Activated gamma-delta T cell (primary cell): Measurements from ENCODE around the gene POC1A.

Experiments
- DNase-seq: peaks from one replicate; lab custom pipeline; 2025; lab: John Stamatoyannopoulos, UW

POC1A gene

GRCh38 chr3:52085681-52086282 is 68.4 kb downstream of the POC1A start:
- DNase-seq, result no peak

- no peak for DNase-seq
Observed at GRCh38 chr3:52084954-52085680, 69.1 kb downstream of the POC1A start.

GRCh38 chr3:52084216-52084945 is 69.8 kb downstream of the POC1A start:
- DNase-seq, result no peak

GRCh38 chr3:52083556-52084087 is 70.6 kb downstream of the POC1A start:
- DNase-seq, result no peak

GRCh38 chr3:52082951-52083350 is 71.3 kb downstream of the POC1A start:
- no peak for DNase-seq

- DNase-seq, result no peak
Observed at GRCh38 chr3:52080830-52081719, 73.1 kb downstream of the POC1A start.

- DNase-seq, result no peak
Observed at GRCh38 chr3:52079958-52080357, 74.3 kb downstream of the POC1A start.

- no peak for DNase-seq
Observed at GRCh38 chr3:52078781-52079560, 75.3 kb downstream of the POC1A start.

- no peak for DNase-seq
Observed at GRCh38 chr3:52077925-52078324, 76.3 kb downstream of the POC1A start.

- DNase-seq, result no peak
Observed at GRCh38 chr3:52076896-52077780, 77.1 kb downstream of the POC1A start.

- no peak for DNase-seq
Observed at GRCh38 chr3:52073490-52073889, 80.7 kb downstream of the POC1A start.

GRCh38 chr3:52072471-52072870 is 81.8 kb downstream of the POC1A start:
- DNase-seq, result no peak

GRCh38 chr3:52072020-52072419 is 82.2 kb downstream of the POC1A start:
- no peak for DNase-seq

GRCh38 chr3:52070724-52071621 is 83.2 kb downstream of the POC1A start:
- DNase-seq, result no peak

- no peak for DNase-seq
Observed at GRCh38 chr3:52069855-52070254, 84.4 kb downstream of the POC1A start.

- no peak for DNase-seq
Observed at GRCh38 chr3:52069135-52069534, 85.1 kb downstream of the POC1A start.

- DNase-seq, result no peak
Observed at GRCh38 chr3:52068730-52069129, 85.5 kb downstream of the POC1A start.

- DNase-seq, result no peak
Observed at GRCh38 chr3:52068055-52068571, 86.1 kb downstream of the POC1A start.

GRCh38 chr3:52067526-52067925 is 86.7 kb downstream of the POC1A start:
- DNase-seq, result no peak
